Chondrocyte (in vitro differentiated cells): ENCODE measurements around the gene BPTF. TPM values are rescaled to one million over a fixed set of nuclear protein-coding genes. Genes with fewer than 3 reads are reported as not detected.
"Not testable (repeated sequence)": the region's sequence is repeated elsewhere in the genome, so short reads cannot be mapped to it uniquely, and the experiment has no call there.

Experiments used
- DNase-seq: peaks from one replicate; pipeline ENCODE4 v3.0.0; 2021; ENCODE audit warnings: mixed read lengths, low spot score
- H3K27ac Mint-ChIP-seq: one replicate; pipeline ENCODE4 v1.8.0; 2021; ENCODE audit warnings: mild to moderate bottlenecking, moderate library complexity, mixed read lengths; ENCODE audit not compliant: unreplicated experiment
- H3K27me3 Mint-ChIP-seq: 2 replicates; pipeline ENCODE4 v1.8.0; 2021; ENCODE audit warnings: low read depth, mixed read lengths
- H3K36me3 Mint-ChIP-seq: 2 replicates; pipeline ENCODE4 v1.8.0; 2021; ENCODE audit warnings: low read depth, mixed read lengths
- H3K4me1 Mint-ChIP-seq: 2 replicates; pipeline ENCODE4 v1.8.0; 2021; ENCODE audit warnings: low read depth, mild to moderate bottlenecking, mixed read lengths
- H3K4me3 Mint-ChIP-seq: one replicate; pipeline ENCODE4 v1.8.0; 2021; ENCODE audit warnings: mild to moderate bottlenecking, moderate library complexity, mixed read lengths; ENCODE audit not compliant: unreplicated experiment
- H3K9me3 Mint-ChIP-seq: 2 replicates; pipeline ENCODE4 v1.8.0; 2021; ENCODE audit warnings: low read depth, mixed read lengths
- CTCF ChIP-seq: fragments of 200-600 bp; sonication (generic); IDR thresholded peaks from 2 replicates; pipeline ENCODE4 v1.5.0; 2021; ENCODE audit warnings: antibody characterized with exemption, mild to moderate bottlenecking, moderate library complexity
- total RNA-seq: library from RNA; stranded (reverse); gene quantifications from 3 replicates; pipeline ENCODE4 v1.2.1, GENCODE V29; 2021

The BPTF gene
- total RNA-seq, 1 donor from 2014 or later: 75.7 TPM

DNA sequence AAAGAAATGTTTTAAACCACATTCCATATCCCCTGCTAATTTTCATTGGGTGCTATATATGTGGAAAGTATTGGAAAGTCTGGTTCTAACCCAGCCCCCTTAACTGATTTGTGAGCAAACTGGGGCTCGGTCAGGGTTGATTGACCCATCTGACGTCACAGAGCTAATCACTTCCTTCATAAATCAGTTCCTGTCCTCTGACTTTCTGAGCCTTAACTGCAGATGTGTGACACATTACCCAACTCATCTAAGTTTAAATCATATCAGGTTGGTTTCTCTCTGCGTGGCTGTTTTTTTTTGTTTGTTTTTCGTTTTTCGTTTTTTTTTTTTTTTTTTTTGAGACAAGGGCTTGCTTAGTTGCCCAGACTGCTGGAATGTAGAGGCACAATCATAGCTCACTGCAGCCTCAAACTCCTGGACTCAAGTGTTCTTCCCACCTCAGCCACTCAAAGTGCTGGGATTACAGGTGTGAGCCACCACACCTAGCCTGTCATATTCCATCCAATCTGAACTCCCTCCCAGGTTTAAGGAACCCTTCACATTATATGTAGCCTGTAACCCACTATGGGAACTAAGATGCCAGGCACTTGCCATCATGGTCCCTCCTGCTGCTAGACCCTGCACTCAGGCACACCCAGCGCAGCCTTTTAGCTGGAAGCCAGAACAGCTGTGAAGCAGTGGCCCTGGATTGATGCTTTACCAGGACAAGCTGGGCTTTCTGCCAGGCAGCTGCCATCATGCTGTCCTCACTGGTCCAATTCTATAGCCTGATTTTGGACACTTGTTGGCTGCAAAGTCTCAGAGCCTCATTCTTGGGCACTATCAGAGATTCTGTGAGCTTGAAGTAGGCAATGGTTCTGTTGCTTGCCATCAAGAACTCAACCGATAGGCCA lies 6.9 kb upstream of the BPTF start:
- Mint-ChIP-seq H3K4me1 (peaks cover 3% of the 10 kb centered on the region), H3K27ac (no peak overlapping the region), H3K9me3 (no peaks in the 10 kb centered on the region), H3K36me3 (no peaks in the 10 kb centered on the region), H3K27me3 (no peaks in the 10 kb centered on the region), H3K4me3 (no peak overlapping the region)
- TF ChIP-seq CTCF: no peak
- DNase-seq: no peak

- H3K4me1 Mint-ChIP-seq: peaks cover 3% of the 10 kb centered on the region
- no peaks in the 10 kb centered on the region for H3K27me3 Mint-ChIP-seq
- no peak for TF ChIP-seq CTCF
- no peak for DNase-seq
- H3K27ac Mint-ChIP-seq: no peak overlapping the region
- H3K9me3 Mint-ChIP-seq: no peaks in the 10 kb centered on the region
- no peak overlapping the region for H3K4me3 Mint-ChIP-seq
- H3K36me3 Mint-ChIP-seq: no peaks in the 10 kb centered on the region
These were observed 5.6 kb upstream of the BPTF start for GRCh38 chr17:67819722-67820121.

GRCh38 chr17:67821871-67822367 lies 3.4 kb upstream of the BPTF start:
- no peak for DNase-seq
- H3K27ac Mint-ChIP-seq: no peak overlapping the region
- no peaks in the 10 kb centered on the region for H3K36me3 Mint-ChIP-seq
- H3K4me3 Mint-ChIP-seq: no peak overlapping the region
- peaks cover 9% of the 10 kb centered on the region for H3K4me1 Mint-ChIP-seq
- TF ChIP-seq CTCF: no peak
- no peaks in the 10 kb centered on the region for H3K9me3 Mint-ChIP-seq
- H3K27me3 Mint-ChIP-seq: no peaks in the 10 kb centered on the region

- peak overlapping the region; percentile 97 for H3K4me3 Mint-ChIP-seq
- H3K27ac Mint-ChIP-seq: peak overlapping the region; percentile 96
- not testable (repeated sequence) for H3K9me3 Mint-ChIP-seq, DNase-seq, H3K27me3 Mint-ChIP-seq, H3K36me3 Mint-ChIP-seq
- H3K4me1 Mint-ChIP-seq: peaks cover 45% of the 10 kb centered on the region
These were observed 611 bp downstream of the BPTF start for GRCh38 chr17:67825627-67826601.

GRCh38 chr17:67829331-67829730 lies 4.0 kb downstream of the BPTF start:
- H3K36me3 Mint-ChIP-seq: peaks cover 2% of the 10 kb centered on the region
- H3K9me3 Mint-ChIP-seq: no peaks in the 10 kb centered on the region
- no peak for TF ChIP-seq CTCF
- H3K27ac Mint-ChIP-seq: no peak overlapping the region
- H3K4me1 Mint-ChIP-seq: peaks cover 62% of the 10 kb centered on the region
- H3K27me3 Mint-ChIP-seq: no peaks in the 10 kb centered on the region
- no peak overlapping the region for H3K4me3 Mint-ChIP-seq
- no peak for DNase-seq
